IMR-90 (cell line): ENCODE results near the gene GLRB. TPM values are rescaled to one million over a fixed set of nuclear protein-coding genes. Genes with fewer than 3 reads are reported as not detected.

Experiments
- ATAC-seq: fragments of 200-7000 bp; cut with Tn5 transposase; 2 replicates; pipeline ENCODE4 v1.9.1; 2020; ENCODE audit warnings: low read depth, mild to moderate bottlenecking, moderate library complexity
- BruUV-seq: library from RNA; stranded (reverse); fragments of 400-500 nt; replicated peaks from 2 replicates; lab custom pipeline; 2021; lab: Mats Ljungman, UMichigan
- CTCF ChIA-PET: fragments of 300-600 bp; formaldehyde crosslinking; extraction: SDS; loops from one replicate; lab custom pipeline; 2021; ENCODE audit warnings: antibody characterized with exemption; lab: Yijun Ruan, JAX
- POLR2A ChIA-PET: fragments of 300-600 bp; sonication (Branson Sonifier 250); formaldehyde crosslinking; loops from one replicate; lab custom pipeline; 2022; ENCODE audit warnings: antibody characterized with exemption; ENCODE audit not compliant: unreplicated experiment; lab: Charles Lee
- DNase-seq: peaks from one replicate; pipeline ENCODE4 v3.0.0; 2013
- H2AFZ ChIP-seq: replicated peaks from 2 replicates; pipeline ENCODE3; 2013; ENCODE audit warnings: low read length, mild to moderate bottlenecking; ENCODE audit not compliant: poor library complexity
- H2AK5ac ChIP-seq: 2 replicates; pipeline ENCODE4 v1.6.1; 2013; ENCODE audit warnings: low read depth, low read length, inconsistent platforms
- H2AK9ac ChIP-seq: replicated peaks from 2 replicates; pipeline ENCODE3; 2013; ENCODE audit warnings: mild to moderate bottlenecking, low read depth, low read length, moderate library complexity; ENCODE audit not compliant: poor library complexity
- H2BK120ac ChIP-seq: 2 replicates; pipeline ENCODE4 v1.6.1; 2013; ENCODE audit warnings: low read depth, low read length, inconsistent platforms
- H2BK15ac ChIP-seq: 3 replicates; pipeline ENCODE4 v1.6.1; 2013; ENCODE audit warnings: low read depth, low read length, inconsistent platforms
- H2BK20ac ChIP-seq: 2 replicates; pipeline ENCODE4 v1.6.1; 2013; ENCODE audit warnings: low read depth, mild to moderate bottlenecking, inconsistent platforms, low read length, moderate library complexity
- H2BK5ac ChIP-seq: 2 replicates; pipeline ENCODE4 v1.6.1; 2013; ENCODE audit warnings: mild to moderate bottlenecking, low read depth, low read length, inconsistent platforms; ENCODE audit not compliant: poor library complexity, severe bottlenecking
- H3K14ac ChIP-seq: replicated peaks from 2 replicates; pipeline ENCODE4 v1.6.1; 2013; ENCODE audit warnings: low read depth, low read length, inconsistent platforms
- H3K18ac ChIP-seq: 2 replicates; pipeline ENCODE4 v1.6.1; 2013; ENCODE audit warnings: low read depth, low read length, control low read depth
- H3K23ac ChIP-seq: 2 replicates; pipeline ENCODE4 v1.6.1; 2013; ENCODE audit warnings: low read depth, low read length, inconsistent platforms
- H3K27ac ChIP-seq: 2 replicates; pipeline ENCODE4 v1.5.1; 2013; ENCODE audit warnings: mild to moderate bottlenecking, control low read depth, low read length; ENCODE audit not compliant: insufficient read depth
- H3K27me3 ChIP-seq: 2 replicates; pipeline ENCODE4 v1.6.1; 2013; ENCODE audit warnings: low read length; ENCODE audit not compliant: control insufficient read depth, insufficient read depth
- H3K36me3 ChIP-seq: 2 replicates; pipeline ENCODE4 v1.6.1; 2013; ENCODE audit warnings: low read length, mixed read lengths; ENCODE audit not compliant: control insufficient read depth, insufficient read depth
- H3K4ac ChIP-seq: 2 replicates; pipeline ENCODE4 v1.6.1; 2013; ENCODE audit warnings: low read depth, low read length, inconsistent platforms
- H3K4me1 ChIP-seq: 2 replicates; pipeline ENCODE4 v1.6.1; 2013; ENCODE audit warnings: low read length, mixed read lengths; ENCODE audit not compliant: control insufficient read depth, insufficient read depth
- H3K4me2 ChIP-seq: 2 replicates; pipeline ENCODE4 v1.6.1; 2013; ENCODE audit warnings: low read depth, mild to moderate bottlenecking, control low read depth, low read length, moderate library complexity
- H3K4me3 ChIP-seq: 2 replicates; pipeline ENCODE4 v1.5.1; 2013; ENCODE audit warnings: low read depth, mild to moderate bottlenecking, control low read depth, low read length, moderate library complexity; ENCODE audit not compliant: insufficient read depth
- H3K56ac ChIP-seq: 2 replicates; pipeline ENCODE4 v1.6.1; 2013; ENCODE audit warnings: low read length, inconsistent platforms; ENCODE audit not compliant: insufficient read depth; ENCODE audit errors: extremely low read depth
- H3K79me1 ChIP-seq, 2 experiments: 2 replicates each; pipeline ENCODE4 v1.6.1; 2013; ENCODE audit warnings: low read length in 2 of 2, inconsistent platforms in 1 of 2, low read depth in 1 of 2
- H3K9ac ChIP-seq: 2 replicates; pipeline ENCODE4 v1.6.1; 2013; ENCODE audit warnings: low read depth, low read length, control low read depth
- H3K9me1 ChIP-seq: 2 replicates; pipeline ENCODE4 v1.6.1; 2013; ENCODE audit warnings: low read length, inconsistent platforms; ENCODE audit not compliant: insufficient read depth
- H3K9me3 ChIP-seq: 2 replicates; pipeline ENCODE4 v1.6.1; 2013; ENCODE audit warnings: low read length; ENCODE audit not compliant: control insufficient read depth, insufficient read depth
- H4K20me1 ChIP-seq: 2 replicates; pipeline ENCODE4 v1.6.1; 2013; ENCODE audit warnings: low read length, inconsistent platforms; ENCODE audit not compliant: insufficient read depth
- H4K5ac ChIP-seq: 2 replicates; pipeline ENCODE4 v1.6.1; 2013; ENCODE audit warnings: mild to moderate bottlenecking, low read depth, low read length, control low read depth
- H4K8ac ChIP-seq, 2 experiments: 2 replicates each; pipeline ENCODE4 v1.6.1; 2013; ENCODE audit warnings: low read depth in 2 of 2, low read length in 2 of 2, control low read depth in 1 of 2, inconsistent platforms in 1 of 2
- H4K91ac ChIP-seq: 2 replicates; pipeline ENCODE4 v1.6.1; 2013; ENCODE audit warnings: low read depth, low read length, inconsistent platforms; ENCODE audit not compliant: insufficient read depth
- FOS ChIP-seq: fragments of 150-350 bp; IDR thresholded peaks from 2 replicates; pipeline ENCODE4 v1.6.1; 2016; ENCODE audit warnings: low read depth, low read length
- NFE2L2 ChIP-seq: fragments of 150-350 bp; IDR thresholded peaks from 2 replicates; pipeline ENCODE4 v1.6.1; 2016; ENCODE audit warnings: low read depth, mild to moderate bottlenecking, low read length
- RCOR1 ChIP-seq: IDR thresholded peaks from 2 replicates; pipeline ENCODE4 v1.6.1; 2012; ENCODE audit warnings: mild to moderate bottlenecking, low read length, improper control_type of control experiment; ENCODE audit not compliant: insufficient replicate concordance
- RFX5 ChIP-seq: IDR thresholded peaks from 2 replicates; pipeline ENCODE4 v1.8.0; 2012; ENCODE audit warnings: low read depth, mild to moderate bottlenecking, low read length, moderate library complexity
- USF2 ChIP-seq: fragments of 150-350 bp; IDR thresholded peaks from 2 replicates; pipeline ENCODE4 v1.6.1; 2017; ENCODE audit warnings: mild to moderate bottlenecking, antibody characterized with exemption, low read length, low read depth
- whole genome bisulfite sequencing, 2 experiments: methylation state at CpG; one replicate each; pipeline versions ENCODE4 v1.1.5 to v1.1.7; 2013; ENCODE audit warnings: missing lambda C conversion rate in 2 of 2; ENCODE audit not compliant: insufficient read length in 1 of 2; ENCODE audit errors: extremely low coverage in 2 of 2; 5-methylcytosine and 5-hydroxymethylcytosine counted together
- dilution Hi-C: fragments of 300-500 bp; cut with HindIII; formaldehyde crosslinking; loops from one replicate; pipeline ENCODE4 v1.14.3; 2018; ENCODE audit warnings: low sequenced_read_pairs; ENCODE audit not compliant: unreplicated experiment
- in situ Hi-C: fragments of 300-500 bp; cut with MboI; formaldehyde crosslinking; loops from 3 replicates; pipeline ENCODE4 v1.14.3; 2019; ENCODE audit warnings: low sequenced_read_pairs, inconsistent platforms, mixed read lengths
- intact Hi-C: fragments of 100-400 bp; cut with micrococcal nuclease; formaldehyde crosslinking; loops from 2 replicates; pipeline ENCODE4 v1.10.0; 2022
- polyA plus RNA-seq, 3 experiments: library from polyadenylated mRNA; depleted of rRNA; stranded (reverse); fragments of >200 nt; gene quantifications; 2 replicates each; pipeline ENCODE4 v1.2.3, GENCODE V29; 2012; ENCODE audit warnings: low replicate concordance in 1 of 3
- total RNA-seq: library from RNA; depleted of rRNA; stranded (reverse); fragments of >200 nt; gene quantifications from 2 replicates; pipeline ENCODE4 v1.2.3, GENCODE V29; 2012

The GLRB gene
- total and polyA plus RNA-seq, 2 of the 4 experiments (the other 2 are of a cell fraction): 3.0 to 3.2 TPM

- Histone ChIP-seq H3K23ac (no peak overlapping the region), H2AK5ac (no peak overlapping the region), H3K9me3 (no peaks in the 10 kb centered on the region), H3K79me1 (no peaks in the 10 kb centered on the region; a peak in 1 of 4 replicates), H4K20me1 (no peaks in the 10 kb centered on the region), H2AFZ (no peak overlapping the region), H4K91ac (no peak overlapping the region), H3K4me3 (no peak overlapping the region), H3K27ac (no peak overlapping the region), H3K9me1 (no peaks in the 10 kb centered on the region), H3K4ac (no peak overlapping the region), H3K4me1 (no peaks in the 10 kb centered on the region), H3K36me3 (no peaks in the 10 kb centered on the region), H2BK20ac (no peak overlapping the region), H3K9ac (no peak overlapping the region), H2BK5ac (no peak overlapping the region), H3K56ac (no peak overlapping the region), H3K27me3 (no peaks in the 10 kb centered on the region), H2AK9ac (no peak overlapping the region), H4K5ac (no peak overlapping the region), H2BK15ac (no peak overlapping the region), H4K8ac (no peak overlapping the region), H3K18ac (no peak overlapping the region), H2BK120ac (no peak overlapping the region), H3K4me2 (no peak overlapping the region), H3K14ac (no peak overlapping the region)
- TF ChIP-seq NFE2L2 (no peak), RCOR1 (no peak), USF2 (no peak), FOS (no peak), RFX5 (no peak)
- no CpG with 5 or more reads among the region's 1 CpG for WGBS, 2 experiments
- POLR2A ChIA-PET: no interaction called here
- intact Hi-C loops: no loop called here
- ATAC-seq (no peak), DNase-seq (no peak)
- dilution Hi-C loops: no loop called here
- CTCF ChIA-PET: interaction anchor here (0.6 kb wide), 1 partner anchor 61 kb away, joined by 4 read pairs; no protein-coding TSS in a partner anchor
- no TSS peak for BruUV-seq
- in situ Hi-C loops: no loop called here
Observed at GRCh38 chr4:157104541-157104940, 28.6 kb downstream of the GLRB start.
